H1 (cell line): ENCODE measurements around the gene CLIC3. TPM values are rescaled to one million over a fixed set of nuclear protein-coding genes. Genes with fewer than 3 reads are reported as not detected.

Source experiments
- CTCF ChIA-PET: fragments of 300-600 bp; sonication (Branson Sonifier 250); formaldehyde crosslinking; loops from one replicate; lab custom pipeline; 2021; ENCODE audit not compliant: partially characterized antibody; lab: Charles Lee
- POLR2A ChIA-PET: fragments of 300-600 bp; sonication (Branson Sonifier 250); formaldehyde crosslinking; loops from one replicate; lab custom pipeline; 2021; ENCODE audit warnings: inconsistent platforms; ENCODE audit not compliant: partially characterized antibody; lab: Charles Lee
- DNase-seq, 2 experiments: peaks; one replicate each; pipeline versions ENCODE4 v3.0.0 to v3.0.0-alpha.2; 2010 to 2022; ENCODE audit warnings: low spot score in 2 of 2, low read depth in 1 of 2, mixed read lengths in 1 of 2
- FAIRE-seq: peaks from 2 replicates; lab custom pipeline; 2011; peaks lifted over from hg19 to GRCh38; lab: Jason Lieb, UNC
- H2AFZ ChIP-seq: 2 replicates; pipeline ENCODE4 v1.8.1; 2012; ENCODE audit warnings: low read length, inconsistent platforms
- H2AK5ac ChIP-seq: 2 replicates; pipeline ENCODE4 v1.6.1; 2013; ENCODE audit warnings: low read depth, low read length
- H2BK120ac ChIP-seq: replicated peaks from 2 replicates; pipeline ENCODE3; 2013; ENCODE audit warnings: low read depth, low read length, inconsistent platforms
- H2BK12ac ChIP-seq: 2 replicates; pipeline ENCODE4 v1.6.1; 2013; ENCODE audit warnings: low read depth, low read length
- H2BK15ac ChIP-seq: 2 replicates; pipeline ENCODE4 v1.6.1; 2013; ENCODE audit warnings: low read length
- H2BK20ac ChIP-seq: 2 replicates; pipeline ENCODE4 v1.6.1; 2013; ENCODE audit warnings: low read length
- H2BK5ac ChIP-seq: 2 replicates; pipeline ENCODE4 v1.6.1; 2013; ENCODE audit warnings: low read depth, low read length
- H3K14ac ChIP-seq: 2 replicates; pipeline ENCODE4 v1.6.1; 2013; ENCODE audit warnings: inconsistent platforms; ENCODE audit not compliant: insufficient read length
- H3K18ac ChIP-seq: 2 replicates; pipeline ENCODE4 v1.6.1; 2013; ENCODE audit warnings: low read length; ENCODE audit errors: extremely low read depth
- H3K23ac ChIP-seq: 2 replicates; pipeline ENCODE4 v1.6.1; 2013; ENCODE audit warnings: inconsistent platforms; ENCODE audit not compliant: insufficient read length
- H3K23me2 ChIP-seq: 2 replicates; pipeline ENCODE4 v1.6.1; 2013; ENCODE audit warnings: low read depth, low read length
- H3K27ac ChIP-seq: 2 replicates; pipeline ENCODE4 v1.6.1; 2011; ENCODE audit warnings: low read depth, low read length, inconsistent platforms
- H3K27me3 ChIP-seq, 4 experiments: replicated peaks in 1 of 4; 1 replicate in 1 of 4; 2 replicates in 3 of 4; pipeline versions ENCODE4 v1.6.1 to v1.8.1; 2011 to 2013; ENCODE audit warnings: low read length in 3 of 4, mild to moderate bottlenecking in 3 of 4, inconsistent platforms in 2 of 4, mixed read lengths in 2 of 4, moderate library complexity in 1 of 4; ENCODE audit not compliant: control insufficient read depth in 3 of 4, insufficient read depth in 3 of 4; ENCODE audit errors: extremely low read depth in 1 of 4
- H3K36me3 ChIP-seq, 4 experiments: 2 replicates each; pipeline versions ENCODE4 v1.6.1 to v1.8.1; 2011 to 2013; ENCODE audit warnings: mild to moderate bottlenecking in 4 of 4, low read length in 3 of 4, moderate library complexity in 2 of 4, control low read depth in 1 of 4, inconsistent platforms in 1 of 4; ENCODE audit not compliant: insufficient read depth in 4 of 4, control insufficient read depth in 2 of 4
- H3K4ac ChIP-seq: replicated peaks from 2 replicates; pipeline ENCODE3; 2013; ENCODE audit warnings: low read length, low read depth, mixed read lengths, inconsistent platforms; ENCODE audit not compliant: insufficient read length
- H3K4me1 ChIP-seq, 4 experiments: replicated peaks in 1 of 4; 1 replicate in 1 of 4; 2 replicates in 3 of 4; pipeline versions ENCODE4 v1.6.1 to v1.8.1; 2011 to 2013; ENCODE audit warnings: low read length in 3 of 4, inconsistent platforms in 2 of 4, mixed read lengths in 1 of 4; ENCODE audit not compliant: insufficient read depth in 4 of 4, control insufficient read depth in 3 of 4
- H3K4me2 ChIP-seq, 2 experiments: 2 replicates each; pipeline versions ENCODE4 v1.6.1 to v1.8.1; 2011 to 2013; ENCODE audit warnings: low read depth in 2 of 2, low read length in 2 of 2, control low read depth in 1 of 2, inconsistent platforms in 1 of 2, mild to moderate bottlenecking in 1 of 2; ENCODE audit not compliant: insufficient read depth in 1 of 2
- H3K4me3 ChIP-seq, 4 experiments: fragments of 200-600, 300-600 bp in 1 of 4; sonication (generic), shearing (Covaris generic), sonication (Bioruptor Twin) in 1 of 4; 2 replicates each; pipeline versions ENCODE4 v1.5.1 to v1.8.1; 2011 to 2016; ENCODE audit warnings: low read length in 4 of 4, low read depth in 3 of 4, control low read depth in 2 of 4, inconsistent platforms in 2 of 4, mild to moderate bottlenecking in 2 of 4, mixed read lengths in 1 of 4, moderate library complexity in 1 of 4; ENCODE audit not compliant: insufficient read depth in 2 of 4; ENCODE audit errors: extremely low read depth in 1 of 4
- H3K56ac ChIP-seq: replicated peaks from 2 replicates; pipeline ENCODE3; 2013; ENCODE audit warnings: low read depth, mild to moderate bottlenecking, mixed read lengths, low read length, inconsistent platforms; ENCODE audit not compliant: insufficient read length
- H3K79me1 ChIP-seq: 2 replicates; pipeline ENCODE4 v1.6.1; 2013; ENCODE audit warnings: low read depth, low read length, control low read depth
- H3K79me2 ChIP-seq, 2 experiments: 2 replicates each; pipeline versions ENCODE4 v1.6.1 to v1.8.1; 2012 to 2013; ENCODE audit warnings: low read length in 2 of 2, mild to moderate bottlenecking in 2 of 2, inconsistent platforms in 1 of 2; ENCODE audit not compliant: insufficient read depth in 2 of 2, control insufficient read depth in 1 of 2
- H3K9ac ChIP-seq, 4 experiments: replicated peaks in 1 of 4; 1 replicate in 1 of 4; 2 replicates in 3 of 4; pipeline versions ENCODE4 v1.6.1 to v1.8.1; 2011 to 2013; ENCODE audit warnings: low read depth in 3 of 4, low read length in 3 of 4, control low read depth in 2 of 4, mild to moderate bottlenecking in 2 of 4, moderate library complexity in 2 of 4, inconsistent platforms in 1 of 4; ENCODE audit errors: extremely low read depth in 1 of 4
- H3K9me3 ChIP-seq, 2 experiments: 2 replicates each; pipeline versions ENCODE4 v1.6.1 to v1.8.1; 2012 to 2013; ENCODE audit warnings: mild to moderate bottlenecking in 2 of 2, moderate library complexity in 2 of 2, control low read depth in 1 of 2, inconsistent platforms in 1 of 2, low read depth in 1 of 2, low read length in 1 of 2, mixed read lengths in 1 of 2; ENCODE audit not compliant: insufficient read depth in 2 of 2
- H4K20me1 ChIP-seq, 2 experiments: replicated peaks in 1 of 2; 2 replicates each; pipeline versions ENCODE3 to v1.8.1; 2011 to 2013; ENCODE audit warnings: inconsistent platforms in 2 of 2, low read length in 2 of 2, mild to moderate bottlenecking in 1 of 2; ENCODE audit not compliant: insufficient read depth in 2 of 2, control insufficient read depth in 1 of 2
- H4K5ac ChIP-seq: 2 replicates; pipeline ENCODE4 v1.6.1; 2013; ENCODE audit warnings: low read length, low read depth, mixed read lengths, inconsistent platforms; ENCODE audit not compliant: insufficient read length
- H4K8ac ChIP-seq: 2 replicates; pipeline ENCODE4 v1.8.0; 2013; ENCODE audit warnings: mild to moderate bottlenecking, moderate library complexity, low read length, inconsistent platforms; ENCODE audit not compliant: insufficient read depth; ENCODE audit errors: extremely low read depth
- H4K91ac ChIP-seq: replicated peaks from 2 replicates; pipeline ENCODE3; 2013; ENCODE audit warnings: low read length, mixed read lengths, inconsistent platforms; ENCODE audit not compliant: insufficient read length
- CTBP2 ChIP-seq: IDR thresholded peaks from 2 replicates; pipeline ENCODE4 v1.7.0; 2011; ENCODE audit warnings: borderline replicate concordance, mild to moderate bottlenecking, moderate library complexity, mixed read lengths, low read length; ENCODE audit not compliant: insufficient read depth, insufficient read length
- EZH2 ChIP-seq: fragments of 200-600 bp; sonication (generic); IDR thresholded peaks from 2 replicates; pipeline ENCODE4 v1.7.1; 2012; ENCODE audit warnings: low read depth, mild to moderate bottlenecking, moderate library complexity, low read length, inconsistent platforms; ENCODE audit not compliant: severe bottlenecking
- HDAC2 ChIP-seq, 2 experiments: fragments of 300-600 bp in 1 of 2; sonication (generic) in 1 of 2; IDR thresholded peaks; 2 replicates each; pipeline ENCODE4 v1.6.1; 2011 to 2012; ENCODE audit warnings: low read depth in 2 of 2, low read length in 2 of 2, mild to moderate bottlenecking in 2 of 2, moderate library complexity in 2 of 2, borderline replicate concordance in 1 of 2, inconsistent platforms in 1 of 2
- JUND ChIP-seq: IDR thresholded peaks from 2 replicates; pipeline ENCODE4 v1.6.1; 2011; ENCODE audit warnings: mild to moderate bottlenecking, improper control_type of control experiment, low read length
- PHF8 ChIP-seq: fragments of 200-600 bp; sonication (generic); conservative IDR thresholded peaks from 2 replicates; pipeline ENCODE4 v1.7.1; 2012; ENCODE audit warnings: low read depth, mild to moderate bottlenecking, inconsistent platforms, low read length, moderate library complexity
- POLR2AphosphoS5 ChIP-seq: IDR thresholded peaks from 2 replicates; pipeline ENCODE4 v1.6.1; 2011; ENCODE audit warnings: low read depth, low read length
- RBBP5 ChIP-seq: IDR thresholded peaks from 2 replicates; pipeline ENCODE4 v1.7.1; 2012; ENCODE audit warnings: low read depth, mild to moderate bottlenecking, inconsistent platforms, low read length, moderate library complexity, borderline replicate concordance
- RFX5 ChIP-seq: IDR thresholded peaks from 2 replicates; pipeline ENCODE4 v1.6.1; 2011; ENCODE audit warnings: low read depth, low read length, improper control_type of control experiment, borderline replicate concordance
- RNF2 ChIP-seq: fragments of 200-900, 300-1000 bp; sonication (generic); IDR thresholded peaks from 2 replicates; pipeline ENCODE4 v1.7.1; 2016; ENCODE audit warnings: borderline replicate concordance, low read depth, mild to moderate bottlenecking, antibody characterized with exemption, low read length; ENCODE audit not compliant: poor library complexity, severe bottlenecking; ENCODE audit errors: missing control alignments
- SIX5 ChIP-seq: IDR thresholded peaks from 2 replicates; pipeline ENCODE4 v1.6.1; 2011; ENCODE audit warnings: mild to moderate bottlenecking, low read depth, low read length
- TAF1 ChIP-seq: IDR thresholded peaks from 2 replicates; pipeline ENCODE4 v1.6.1; 2011; ENCODE audit warnings: mild to moderate bottlenecking, low read depth, low read length
- WGBS, 2 experiments: shearing (Covaris generic) in 1 of 2; methylation state at CpG; one replicate each; pipeline versions ENCODE4 v1.1.6 to v1.1.7; 2013 to 2015; ENCODE audit warnings: low lambda C conversion rate in 2 of 2, mixed read lengths in 2 of 2, inconsistent platforms in 1 of 2, low coverage in 1 of 2, missing lambda C conversion rate in 1 of 2; ENCODE audit not compliant: insufficient replicate concordance in 2 of 2, insufficient coverage in 1 of 2, insufficient read length in 1 of 2; ENCODE audit errors: extremely low coverage in 1 of 2, missing lambda C conversion rate in 1 of 2; 5-methylcytosine and 5-hydroxymethylcytosine counted together
- polyA plus RNA-seq, 7 experiments: library from polyadenylated mRNA; depleted of rRNA in 3 of 7; stranded (reverse) in 5 of 7; unstranded in 2 of 7; fragments of >200 nt in 5 of 7; fragments of 200-250 nt in 2 of 7; gene quantifications; 1 replicate in 5 of 7; 2 replicates in 1 of 7; 4 replicates in 1 of 7; pipeline versions ENCODE4 v1.2.1 to v1.2.3, GENCODE V29; 2011 to 2013; ENCODE audit warnings: missing spikeins in 2 of 7, mixed read lengths in 2 of 7
- total RNA-seq: library from RNA; stranded (reverse); fragmentation: NEBNext Ultra II Directional; extraction: Animal tissue kit (Norgen Biotek cat#: 25700); gene quantifications from 2 replicates; pipeline ENCODE4 v1.2.1, GENCODE V29; 2021

The CLIC3 gene
- total and polyA plus RNA-seq, 2 of the 8 experiments (the other 6 are each of a cell fraction or from before 2014, with no cell fraction given): 0.12 TPM; not detected in 1

- Histone ChIP-seq H3K4me2 (no peak overlapping the region), H2BK15ac (no peak overlapping the region), H3K14ac (no peak overlapping the region), H4K91ac (no peak overlapping the region), H3K4ac (no peak overlapping the region), H2AFZ (no peak overlapping the region), H4K8ac (no peak overlapping the region), H3K79me1 (no peaks in the 10 kb centered on the region), H3K18ac (no peak overlapping the region), H3K4me1 (peaks cover 0 to 7% (median under 1%) of the 10 kb centered on the region in 4 experiments; a peak in 2 of 7 replicates), H2BK120ac (no peak overlapping the region), H3K27ac (no peak overlapping the region), H3K27me3 (no peaks in the 10 kb centered on the region; a peak in 1 of 7 replicates), H3K36me3 (peaks cover 0 to 13% (median 0%) of the 10 kb centered on the region in 4 experiments; a peak in 1 of 8 replicates), H3K9me3 (peaks cover 0 to 27% of the 10 kb centered on the region in 2 experiments; a peak in 2 of 4 replicates), H4K20me1 (no peaks in the 10 kb centered on the region), H4K5ac (no peak overlapping the region), H3K79me2 (no peaks in the 10 kb centered on the region), H2BK20ac (no peak overlapping the region), H3K4me3 (no peak overlapping the region), H2BK5ac (no peak overlapping the region), H3K23me2 (no peaks in the 10 kb centered on the region; the same call in 1 of the 2 replicates), H2AK5ac (no peak overlapping the region), H3K56ac (no peak overlapping the region), H2BK12ac (no peak overlapping the region), H3K23ac (no peak overlapping the region), H3K9ac (no peak overlapping the region)
- DNase-seq: no peak
- 92% methylated on average over 36 of the region's 36 CpGs; no CpG with 5 or more reads in 1 of the 2 experiments for WGBS, 2 experiments
- ChIA-PET CTCF (interaction anchor here (1.0 to 2.8 kb wide), 7 partner anchors 10 to 67 kb away, joined by 3 to 11 read pairs (median 5); no protein-coding TSS in a partner anchor), POLR2A (no interaction called here)
- FAIRE-seq: no peak
- no peak for TF ChIP-seq JUND
- no peak for TF ChIP-seq PHF8
- no peak for TF ChIP-seq TAF1
- TF ChIP-seq POLR2AphosphoS5: no peak
- TF ChIP-seq RNF2: no peak
- TF ChIP-seq EZH2: no peak
- TF ChIP-seq HDAC2 (IDR thresholded peaks at IDR 0.05; ENCODE audit: borderline replicate concordance in 1 of 2, low read depth in 2 of 2, low read length in 2 of 2): no peak
- no peak for TF ChIP-seq RBBP5
- no peak for TF ChIP-seq SIX5
- TF ChIP-seq RFX5: no peak
- no peak for TF ChIP-seq CTBP2
These were observed 18.6 kb upstream of the CLIC3 start for GRCh38 chr9:137014776-137015539.
